Stimulated activated naive CD8-positive, alpha-beta T cell treated with anti-CD3 and anti-CD28 coated beads, Interleukin-15, amount 100 ng/mL, for 72 hours (primary cell): ENCODE results near the gene ATP7B.

Source experiments
- ATAC-seq: fragments of 150-1000 bp; cut with Tn5 transposase; 2 replicates; pipeline ENCODE4 v1.10.0; 2021; ENCODE audit warnings: mild to moderate bottlenecking, moderate library complexity
- DNase-seq, 2 donors: peaks; one replicate each; pipeline ENCODE4 v3.0.0; 2021 to 2022
- H3K27ac Mint-ChIP-seq, 2 donors: one replicate each; pipeline ENCODE4 v1.8.0; 2022; ENCODE audit warnings: mild to moderate bottlenecking in 2 of 2, mixed read lengths in 2 of 2, moderate library complexity in 2 of 2
- H3K27me3 Mint-ChIP-seq: one replicate; pipeline ENCODE4 v1.8.0; 2022; ENCODE audit warnings: mixed read lengths
- H3K4me1 Mint-ChIP-seq: one replicate; pipeline ENCODE4 v1.8.0; 2022; ENCODE audit warnings: mild to moderate bottlenecking, mixed read lengths
- H3K4me3 Mint-ChIP-seq, 2 donors: one replicate each; pipeline ENCODE4 v1.8.0; 2022; ENCODE audit warnings: mild to moderate bottlenecking in 2 of 2, mixed read lengths in 2 of 2, moderate library complexity in 1 of 2
- H3K9me3 Mint-ChIP-seq, 2 donors: one replicate each; pipeline ENCODE4 v1.8.0; 2022; ENCODE audit warnings: mixed read lengths in 2 of 2

Gene ATP7B

DNA sequence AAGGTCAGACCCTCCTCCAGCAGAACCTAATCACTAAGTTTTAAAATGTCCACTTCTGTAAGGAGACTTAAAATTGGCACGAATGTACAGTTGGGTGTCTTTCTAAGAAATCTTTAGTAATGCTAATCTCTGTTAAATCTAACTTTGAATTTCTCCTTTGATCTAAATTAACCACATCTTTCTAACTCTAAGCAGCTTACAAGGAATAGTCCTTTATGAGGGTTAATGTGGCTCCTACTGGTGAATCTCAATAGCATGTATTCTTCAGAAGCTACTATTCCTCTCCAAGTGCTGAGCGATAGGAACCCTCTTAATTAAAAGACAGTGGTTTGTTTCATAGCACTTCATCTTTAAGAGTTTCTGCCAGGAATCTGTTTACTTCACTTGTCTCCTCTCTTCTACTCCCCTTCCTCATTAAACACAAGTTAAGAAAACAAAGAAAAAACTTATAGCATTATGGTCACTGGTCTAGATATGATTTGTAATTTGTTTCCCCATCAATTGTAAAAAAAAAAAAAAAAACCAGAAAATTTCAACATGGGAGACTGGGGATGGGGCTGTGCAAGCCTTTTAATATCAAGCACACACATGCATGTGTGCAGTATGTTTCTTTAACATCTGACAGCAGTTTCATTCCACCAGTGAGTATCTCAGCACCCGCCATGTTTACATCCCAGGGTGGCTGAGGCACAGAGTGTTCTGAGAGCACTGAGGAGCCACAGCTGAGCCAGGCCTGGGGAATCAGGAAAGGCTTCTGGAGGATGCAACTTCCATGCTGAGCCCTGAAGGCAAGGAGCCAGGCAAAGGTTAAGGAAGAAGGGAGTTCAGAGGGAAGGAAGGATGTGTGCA is 57.7 kb downstream of the ATP7B start:
- H3K9me3 Mint-ChIP-seq, result peaks cover 0 to 12% of the 10 kb centered on the region in 2 donors
- H3K4me1 Mint-ChIP-seq, result peaks cover 16% of the 10 kb centered on the region
- no peaks in the 10 kb centered on the region for H3K27me3 Mint-ChIP-seq
- no peak for DNase-seq
- H3K27ac Mint-ChIP-seq, result peak overlapping the region in 1 of 2 donors; percentile 88
- H3K4me3 Mint-ChIP-seq, result no peak overlapping the region
- no peak for ATAC-seq

DNA sequence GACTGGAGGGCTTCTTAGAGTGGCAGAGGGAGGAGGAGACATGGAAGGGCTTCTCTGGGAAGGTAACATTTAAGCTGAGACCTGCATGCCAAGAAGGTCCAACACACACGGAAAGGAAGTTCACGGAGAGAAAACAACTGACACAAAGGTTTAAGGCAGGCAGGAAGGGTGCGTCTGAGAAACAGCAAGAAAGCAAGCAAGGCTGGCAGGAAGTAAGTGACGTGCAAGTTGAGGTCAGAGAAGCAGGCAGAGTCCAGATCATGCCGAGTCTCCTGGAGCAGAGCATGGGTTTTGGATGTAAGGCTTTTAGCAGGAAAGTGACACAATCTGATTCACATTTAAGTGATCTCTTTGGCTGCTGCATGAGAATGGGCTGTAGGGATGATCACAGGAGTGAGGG is 60.5 kb downstream of the ATP7B start:
- no peak for ATAC-seq

DNA sequence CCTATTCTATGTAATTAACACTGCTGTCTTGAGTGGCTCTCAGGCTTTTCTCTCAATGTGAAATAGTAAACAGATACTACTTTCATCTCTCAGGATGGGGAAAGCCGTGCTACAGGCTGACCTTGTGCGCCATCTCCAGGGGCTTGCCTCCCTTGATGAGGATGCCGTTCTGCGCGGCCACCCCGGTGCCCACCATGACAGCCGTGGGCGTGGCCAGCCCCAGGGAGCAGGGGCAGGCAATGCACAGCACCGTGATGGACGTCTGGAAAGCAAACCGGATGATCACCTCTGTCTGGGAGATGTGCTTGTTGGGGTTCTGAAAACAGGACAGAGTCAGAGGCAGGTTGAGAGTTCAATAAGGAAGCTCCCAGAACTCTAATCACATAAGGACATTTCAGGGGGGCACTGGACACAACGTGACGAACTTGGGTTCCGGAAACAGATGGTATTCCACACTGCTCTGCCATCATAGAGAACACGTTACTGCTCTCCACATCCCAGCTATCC is 65.0 kb downstream of the ATP7B start:
- no peak for DNase-seq
- H3K4me3 Mint-ChIP-seq, result no peak overlapping the region
- peaks cover 0 to 11% of the 10 kb centered on the region in 2 donors for H3K9me3 Mint-ChIP-seq
- no peak overlapping the region for H3K27ac Mint-ChIP-seq
- H3K27me3 Mint-ChIP-seq, result no peaks in the 10 kb centered on the region
- peaks cover 42% of the 10 kb centered on the region for H3K4me1 Mint-ChIP-seq
- ATAC-seq, result no peak

More for the DNA sequence above, 60.5 kb downstream of the ATP7B start:
- DNase-seq, result no peak
- Mint-ChIP-seq H3K4me3 (peak overlapping the region in 1 of 2 donors; percentile 19), H3K27me3 (no peaks in the 10 kb centered on the region), H3K4me1 (peaks cover 10% of the 10 kb centered on the region), H3K27ac (peak overlapping the region; percentile 34 to 69), H3K9me3 (peaks cover 0 to 12% of the 10 kb centered on the region in 2 donors)

DNA sequence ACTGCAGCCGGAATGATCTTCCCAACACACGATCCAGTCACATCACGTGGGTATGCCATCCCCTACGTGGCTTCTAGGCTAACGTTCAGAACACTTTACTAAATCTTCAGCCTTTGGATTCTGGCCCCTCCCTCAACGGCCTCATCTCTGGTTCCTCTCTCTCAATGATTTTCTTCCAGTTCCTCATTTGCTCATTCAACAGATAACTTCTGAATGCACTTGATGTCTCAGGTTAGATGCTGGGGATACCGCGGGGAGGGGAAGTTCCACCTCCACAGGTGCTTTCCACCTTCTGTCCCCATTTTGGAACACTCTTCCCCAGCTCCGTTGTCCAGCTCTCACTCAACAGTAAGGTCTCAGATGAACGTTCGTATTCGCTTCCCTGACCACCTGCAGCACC is 66.1 kb downstream of the ATP7B start:
- Mint-ChIP-seq H3K27ac (no peak overlapping the region), H3K9me3 (peaks cover 0 to under 1% of the 10 kb centered on the region in 2 donors), H3K27me3 (no peaks in the 10 kb centered on the region), H3K4me1 (peaks cover 33% of the 10 kb centered on the region), H3K4me3 (no peak overlapping the region)
- ATAC-seq, result no peak
- no peak for DNase-seq

DNA sequence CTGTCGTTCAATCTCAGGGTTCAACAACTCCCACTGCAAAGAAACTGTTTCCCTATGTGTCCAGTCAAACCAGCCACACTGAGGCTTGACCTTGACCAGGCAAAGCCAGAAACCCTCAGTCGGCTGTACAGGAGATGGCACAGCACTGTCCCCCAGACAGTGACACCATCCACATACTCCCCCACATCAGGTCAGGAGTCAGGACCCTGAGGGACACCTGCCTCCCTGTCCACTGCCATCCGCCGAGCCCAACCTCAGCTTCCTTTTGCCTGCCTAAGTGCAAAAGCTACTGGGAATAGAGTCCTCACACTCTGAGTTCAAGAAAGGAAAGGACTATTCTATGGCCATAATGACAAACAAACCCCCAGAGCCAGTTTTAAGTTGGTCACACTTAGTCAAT is 66.8 kb downstream of the ATP7B start:
- Mint-ChIP-seq H3K9me3 (no peaks in the 10 kb centered on the region), H3K4me3 (no peak overlapping the region), H3K27ac (no peak overlapping the region)

DNA sequence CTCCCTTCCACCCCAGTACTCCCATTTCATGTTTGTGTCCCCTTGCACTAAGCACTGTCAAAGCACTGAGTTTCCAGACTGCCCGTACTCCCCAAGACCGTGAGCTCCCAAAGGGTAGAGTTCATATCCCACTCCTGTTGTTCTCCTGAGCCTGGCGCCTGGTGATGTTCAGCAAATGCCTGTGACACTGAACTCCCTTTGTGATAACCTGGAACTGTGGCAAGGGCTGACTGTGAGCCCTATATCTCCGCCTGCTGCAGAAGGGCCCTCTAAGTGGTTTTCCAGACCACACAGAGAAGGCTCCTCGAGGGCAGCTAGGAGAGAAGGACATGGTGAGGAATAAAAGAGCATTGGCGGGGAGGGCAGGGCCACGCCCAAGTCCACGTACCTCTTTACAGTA is 67.5 kb downstream of the ATP7B start:
- Mint-ChIP-seq H3K27me3 (no peaks in the 10 kb centered on the region), H3K4me3 (no peak overlapping the region), H3K4me1 (peaks cover 33% of the 10 kb centered on the region), H3K9me3 (no peaks in the 10 kb centered on the region), H3K27ac (no peak overlapping the region)
- ATAC-seq, result no peak
- no peak for DNase-seq

More for the DNA sequence above, 66.8 kb downstream of the ATP7B start:
- H3K4me1 Mint-ChIP-seq, result peaks cover 33% of the 10 kb centered on the region
- H3K27me3 Mint-ChIP-seq, result no peaks in the 10 kb centered on the region
- no peak for ATAC-seq
- DNase-seq, result no peak

DNA sequence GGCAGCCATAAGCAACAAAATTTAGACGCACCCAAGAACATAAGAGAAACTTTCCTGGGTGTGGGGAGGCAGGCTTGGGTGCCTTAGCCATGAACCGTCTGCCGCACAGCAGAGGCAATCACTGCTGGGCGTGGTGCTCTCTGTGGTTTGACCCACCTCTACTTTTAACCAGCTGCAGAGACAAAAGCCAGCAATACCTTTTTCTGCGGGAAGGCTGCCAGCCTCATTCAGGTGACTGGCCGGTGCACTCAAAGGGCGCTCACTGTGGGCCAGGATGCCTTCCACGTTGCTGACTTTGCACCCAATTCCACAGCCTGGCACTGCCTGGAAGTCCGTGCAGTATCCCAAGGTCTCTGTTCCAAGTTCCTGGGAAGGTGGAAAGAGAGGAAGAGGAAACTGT is 69.1 kb downstream of the ATP7B start:
- DNase-seq, result no peak
- Mint-ChIP-seq H3K9me3 (no peaks in the 10 kb centered on the region), H3K27ac (no peak overlapping the region), H3K4me1 (peaks cover 33% of the 10 kb centered on the region), H3K27me3 (peaks cover 8% of the 10 kb centered on the region), H3K4me3 (no peak overlapping the region)
- no peak for ATAC-seq

DNA sequence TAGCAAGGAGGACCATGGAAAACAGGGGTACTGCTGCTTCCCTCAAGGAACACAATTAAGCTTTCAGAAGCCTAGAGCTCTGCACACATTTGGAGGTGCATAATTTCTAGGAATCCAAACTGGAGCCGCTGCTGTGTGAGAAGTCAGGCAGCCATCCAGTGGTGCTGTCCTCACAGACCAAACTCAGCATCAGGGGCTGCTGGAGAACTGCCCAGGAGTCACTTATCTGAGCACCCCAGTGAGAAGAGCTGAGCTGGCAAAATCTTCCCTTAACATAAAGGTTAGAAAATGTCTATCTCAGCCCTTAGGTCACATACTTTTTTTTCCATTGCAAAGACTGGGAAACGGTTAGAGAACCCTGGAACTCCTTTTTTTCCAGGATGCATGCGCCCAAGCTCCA is 72.8 kb downstream of the ATP7B start:
- H3K9me3 Mint-ChIP-seq, result no peaks in the 10 kb centered on the region
- H3K4me1 Mint-ChIP-seq, result peaks cover 31% of the 10 kb centered on the region
- DNase-seq (no peak), ATAC-seq (no peak)
- peaks cover 8% of the 10 kb centered on the region for H3K27me3 Mint-ChIP-seq
- H3K27ac Mint-ChIP-seq, result no peak overlapping the region
- no peak overlapping the region for H3K4me3 Mint-ChIP-seq

DNA sequence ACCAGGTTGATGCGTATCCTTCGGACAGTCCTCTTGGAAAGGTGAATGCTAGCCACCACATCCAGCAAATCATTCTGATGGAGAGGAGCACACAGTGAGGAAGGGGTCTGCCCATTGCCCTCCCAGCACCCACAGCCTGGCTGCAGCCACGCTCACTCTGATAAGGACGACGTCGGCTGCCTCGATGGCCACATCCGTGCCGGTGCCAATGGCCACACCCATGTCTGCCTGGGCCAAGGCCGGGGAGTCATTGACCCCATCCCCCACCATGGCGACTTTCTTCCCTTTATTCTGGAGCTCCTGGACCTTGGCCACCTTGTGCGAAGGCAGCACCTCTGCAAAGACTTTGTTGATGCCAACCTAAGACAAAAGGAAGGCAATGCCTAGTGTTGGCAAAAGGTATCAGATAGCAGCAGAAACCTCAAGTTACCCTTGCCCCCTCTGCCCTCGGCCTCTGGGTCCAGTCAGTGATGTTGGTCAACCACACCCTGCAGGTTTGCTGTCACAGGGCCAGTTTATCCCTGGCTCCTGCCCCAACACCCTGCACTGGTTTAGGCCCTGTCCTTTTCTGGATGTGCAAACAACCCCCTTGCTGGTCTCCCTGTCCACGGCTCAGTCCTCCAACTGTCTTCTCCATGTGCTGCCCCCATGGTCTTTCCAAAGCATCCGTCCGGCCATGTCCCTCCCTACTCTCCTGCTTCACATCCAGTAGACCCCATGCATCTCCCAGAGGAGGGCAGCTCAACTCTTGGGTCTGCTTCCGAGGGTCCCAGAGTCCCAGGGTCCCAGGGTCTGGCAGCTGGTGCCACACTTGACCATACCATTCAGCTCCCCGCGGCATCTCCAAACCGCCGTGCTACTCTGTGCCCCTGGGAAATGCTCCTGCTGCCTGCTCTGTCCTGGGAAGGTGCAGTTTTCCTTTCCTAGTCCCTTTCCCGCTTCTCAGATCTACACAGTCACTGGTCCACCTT is 73.6 kb downstream of the ATP7B start:
- DNase-seq (no peak), ATAC-seq (no peak)
- Mint-ChIP-seq H3K4me3 (no peak overlapping the region), H3K4me1 (peaks cover 22% of the 10 kb centered on the region), H3K27ac (no peak overlapping the region), H3K9me3 (no peaks in the 10 kb centered on the region), H3K27me3 (peaks cover 8% of the 10 kb centered on the region)

DNA sequence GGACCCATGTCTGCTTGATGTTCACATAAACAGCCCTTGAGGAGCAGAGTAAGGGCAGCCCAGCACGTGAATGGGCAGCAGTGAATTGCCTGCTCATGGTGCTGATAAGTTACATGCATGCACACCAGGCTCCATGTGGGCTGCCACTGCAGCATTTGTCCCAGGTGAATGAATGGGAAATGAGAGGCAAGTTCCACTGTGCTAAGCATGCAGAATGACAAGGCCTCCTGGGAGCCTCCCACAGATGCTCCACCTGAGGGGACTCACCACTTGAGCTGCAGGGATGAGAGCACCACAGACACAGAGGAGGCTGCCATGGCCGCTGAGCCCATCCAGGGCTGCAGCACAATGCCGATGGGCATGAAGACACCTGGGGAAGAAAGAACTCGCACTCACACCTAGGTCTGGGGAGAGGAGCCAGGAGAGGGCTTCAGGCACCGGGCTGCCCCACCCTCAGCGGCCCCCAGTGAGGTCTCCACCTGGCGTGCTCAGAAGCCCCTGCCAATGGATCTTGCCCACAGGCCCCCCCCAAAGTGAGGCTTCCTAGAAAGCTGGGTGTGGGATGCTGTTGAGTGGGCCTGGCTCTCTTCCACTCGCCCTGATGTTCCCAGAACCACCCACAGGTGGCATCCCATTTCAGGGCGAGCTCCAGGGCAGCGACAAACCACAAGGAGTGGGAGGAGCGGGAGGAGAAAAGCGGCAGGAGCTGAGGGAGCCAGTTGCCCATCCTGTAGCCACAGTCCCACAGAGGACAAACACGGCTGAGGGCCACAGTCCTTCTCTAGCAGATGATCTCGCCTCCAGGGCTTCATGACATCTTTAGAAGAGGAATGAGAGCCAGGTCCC is 75.7 kb downstream of the ATP7B start:
- Mint-ChIP-seq H3K27ac (no peak overlapping the region), H3K9me3 (no peaks in the 10 kb centered on the region), H3K27me3 (peaks cover 8% of the 10 kb centered on the region), H3K4me1 (peaks cover 8% of the 10 kb centered on the region), H3K4me3 (no peak overlapping the region)
- ATAC-seq (no peak), DNase-seq (no peak)

DNA sequence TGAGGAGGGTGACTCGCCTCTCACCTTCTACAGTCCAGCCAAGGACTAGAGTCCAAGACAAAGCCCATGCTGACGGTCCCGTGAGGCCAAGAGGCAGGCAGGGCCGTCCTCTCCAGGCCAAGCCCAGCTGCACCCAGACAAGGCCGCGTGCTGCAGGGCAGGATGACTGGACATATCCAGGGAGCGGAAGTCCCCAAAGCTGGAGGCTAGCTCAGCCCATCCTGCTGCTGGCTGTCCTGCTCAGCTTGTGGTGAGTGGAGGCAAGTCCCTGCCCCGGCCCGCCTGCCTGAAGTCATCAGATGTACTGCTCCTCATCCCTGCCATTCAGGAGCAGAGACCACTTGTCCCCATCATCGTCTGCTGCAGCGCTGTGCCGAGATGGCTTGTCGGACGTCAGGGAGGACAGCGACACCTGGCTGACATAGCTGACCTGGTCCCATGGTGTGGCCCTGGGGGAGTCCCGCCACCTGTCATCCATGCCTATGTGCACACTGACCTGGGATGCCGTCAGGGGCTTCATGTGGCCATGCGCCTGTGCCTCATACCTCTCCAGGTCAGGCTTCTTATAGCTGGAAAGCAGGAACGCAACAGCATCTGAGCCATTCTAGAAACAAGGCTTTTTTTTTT is 76.7 kb downstream of the ATP7B start:
- peaks cover 8% of the 10 kb centered on the region for H3K27me3 Mint-ChIP-seq
- H3K9me3 Mint-ChIP-seq, result no peaks in the 10 kb centered on the region
- no peak overlapping the region for H3K27ac Mint-ChIP-seq
- H3K4me3 Mint-ChIP-seq, result no peak overlapping the region
- DNase-seq, result no peak
- H3K4me1 Mint-ChIP-seq, result peaks cover 8% of the 10 kb centered on the region
- no peak for ATAC-seq

DNA sequence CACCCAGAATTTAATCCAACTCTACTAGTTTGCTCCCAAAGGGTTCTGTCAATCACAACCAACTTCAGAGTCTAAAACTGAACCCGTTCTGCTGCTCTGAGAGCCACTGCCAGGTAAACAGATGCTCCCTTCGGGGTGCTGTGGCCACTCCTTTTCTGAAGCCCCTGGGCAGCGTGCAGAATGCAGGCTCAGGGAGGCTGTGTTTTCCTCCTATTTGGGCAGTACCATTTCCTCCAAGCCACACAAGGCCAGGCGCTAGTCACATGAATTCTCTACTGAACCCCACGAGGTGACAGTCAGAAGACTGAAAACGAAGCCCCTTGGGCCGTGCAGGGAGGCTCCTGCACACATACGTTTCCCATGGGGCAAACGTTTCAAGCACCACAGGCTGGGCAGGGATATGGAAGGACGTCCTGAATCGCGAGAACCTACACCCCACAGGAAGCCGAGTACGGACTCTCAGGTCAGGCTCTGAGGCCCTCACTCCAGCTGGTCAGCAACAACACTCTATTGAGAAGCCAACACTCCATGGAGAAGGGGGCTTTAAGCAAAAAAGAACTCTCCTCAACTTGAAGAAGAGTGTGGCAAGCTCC is 77.7 kb downstream of the ATP7B start:
- Mint-ChIP-seq H3K27me3 (peaks cover 8% of the 10 kb centered on the region), H3K27ac (no peak overlapping the region), H3K4me3 (no peak overlapping the region), H3K4me1 (peaks cover 8% of the 10 kb centered on the region), H3K9me3 (no peaks in the 10 kb centered on the region)
- DNase-seq (no peak), ATAC-seq (no peak)

DNA sequence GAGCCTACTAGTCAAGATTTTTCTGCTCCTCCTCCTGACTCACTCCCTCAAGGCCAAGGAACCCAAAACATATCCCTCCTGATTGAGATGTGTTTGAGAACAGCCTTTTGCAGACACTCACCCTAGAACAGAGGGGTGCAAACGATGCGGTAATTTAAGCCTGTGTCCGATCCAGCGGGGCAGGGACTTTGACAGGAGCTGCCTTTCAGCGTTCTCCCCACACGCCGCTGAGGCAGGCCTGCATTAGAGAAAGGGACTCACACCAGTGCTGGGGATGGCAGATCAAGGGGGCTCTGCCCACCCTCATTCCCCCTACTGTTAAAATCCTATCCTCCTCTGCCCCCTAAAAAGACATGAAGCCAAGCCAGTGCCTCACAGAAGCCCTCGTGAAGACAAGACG is 79.0 kb downstream of the ATP7B start:
- Mint-ChIP-seq H3K27me3 (no peaks in the 10 kb centered on the region), H3K4me3 (no peak overlapping the region), H3K4me1 (peaks cover 8% of the 10 kb centered on the region), H3K9me3 (no peaks in the 10 kb centered on the region), H3K27ac (no peak overlapping the region)
- ATAC-seq (no peak), DNase-seq (no peak)

DNA sequence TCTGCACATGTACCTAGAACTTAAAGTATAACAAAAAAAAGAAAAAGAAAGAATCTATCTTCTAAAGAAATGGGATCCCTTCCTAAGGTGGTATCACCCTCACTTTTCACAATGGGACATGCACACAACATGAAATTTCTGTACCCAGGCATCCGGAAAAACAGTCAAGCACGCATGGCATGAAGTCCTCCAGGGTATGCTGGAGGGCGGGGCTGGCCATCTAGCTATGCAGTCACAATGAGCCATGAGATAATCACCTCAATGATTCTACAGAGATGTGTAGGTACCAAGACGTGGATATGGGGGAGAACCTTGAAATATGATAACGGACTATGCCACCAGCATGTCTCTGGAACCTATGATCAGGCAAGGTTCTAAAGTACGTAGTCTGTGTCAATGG is 79.6 kb downstream of the ATP7B start:
- DNase-seq (no peak), ATAC-seq (no peak)
- Mint-ChIP-seq H3K27ac (no peak overlapping the region), H3K27me3 (no peaks in the 10 kb centered on the region), H3K4me3 (no peak overlapping the region), H3K9me3 (no peaks in the 10 kb centered on the region), H3K4me1 (peaks cover 8% of the 10 kb centered on the region)
